ENCODE data around the gene FNBP1. TPM values are rescaled to one million over a fixed set of nuclear protein-coding genes. Genes with fewer than 3 reads are reported as not detected.
A peak's percentile ranks its signal among the peaks of the same experiment; 100 is the strongest.
"Not testable (repeated sequence)": the region's sequence is repeated elsewhere in the genome, so short reads cannot be mapped to it uniquely, and the experiment has no call there.

Gene FNBP1
- total RNA-seq, 2 experiments from 2014 or later: 153 to 167 TPM

- CTCF ChIA-PET: interaction anchor here (0.6 to 3.2 kb wide), 4 partner anchors 11 to 195 kb away, joined by 3 to 19 read pairs (median 3); no protein-coding TSS in a partner anchor
- Mint-ChIP-seq H3K9me3 (ENCODE audit: low read depth) (peaks cover 11% of the 10 kb centered on the region), H3K4me1 (peaks cover 57% of the 10 kb centered on the region), H3K27ac (peak overlapping the region; percentile 83), H3K27me3 (no peaks in the 10 kb centered on the region), H3K36me3 (peaks cover 67% of the 10 kb centered on the region), H3K4me3 (peak overlapping the region; percentile 23)
- DNase-seq: no peak
- no peak for ATAC-seq
Observed at GRCh38 chr9:129946246-129946995, 96.6 kb downstream of the FNBP1 start.

- ATAC-seq: peak; percentile 25
- Mint-ChIP-seq H3K4me1 (peaks cover 54% of the 10 kb centered on the region), H3K4me3 (peak overlapping the region; percentile 32), H3K36me3 (peaks cover 69% of the 10 kb centered on the region), H3K27me3 (no peaks in the 10 kb centered on the region), H3K9me3 (ENCODE audit: low read depth) (peaks cover 11% of the 10 kb centered on the region), H3K27ac (peak overlapping the region; percentile 75)
- CTCF ChIA-PET: interaction anchor here (0.9 to 3.2 kb wide), 8 partner anchors 11 to 99 kb away, joined by 3 to 19 read pairs (median 4); no protein-coding TSS in a partner anchor
- DNase-seq: no peak
Observed at GRCh38 chr9:129945314-129945713, 97.7 kb downstream of the FNBP1 start.

GRCh38 chr9:129944506-129945116 lies 98.4 kb downstream of the FNBP1 start:
- peak overlapping the region; percentile 75 for H3K27ac Mint-ChIP-seq
- peak overlapping the region; percentile 8 for H3K4me3 Mint-ChIP-seq
- DNase-seq: peak; percentile 86
- ATAC-seq: peak; percentile 98
- peaks cover 11% of the 10 kb centered on the region for H3K9me3 Mint-ChIP-seq (ENCODE audit: low read depth)
- H3K36me3 Mint-ChIP-seq: peaks cover 67% of the 10 kb centered on the region
- CTCF ChIA-PET: interaction anchor here (0.6 to 3.2 kb wide), 9 partner anchors 10 to 100 kb away, joined by 3 to 19 read pairs (median 3); no protein-coding TSS in a partner anchor
- no peaks in the 10 kb centered on the region for H3K27me3 Mint-ChIP-seq
- H3K4me1 Mint-ChIP-seq: peaks cover 53% of the 10 kb centered on the region

GRCh38 chr9:129939431-129939830 lies 103.6 kb downstream of the FNBP1 start:
- DNase-seq: no peak
- Mint-ChIP-seq H3K27ac (peak overlapping the region; percentile 67), H3K4me3 (no peak overlapping the region), H3K4me1 (peaks cover 56% of the 10 kb centered on the region), H3K27me3 (no peaks in the 10 kb centered on the region), H3K9me3 (ENCODE audit: low read depth) (peaks cover 11% of the 10 kb centered on the region), H3K36me3 (peaks cover 51% of the 10 kb centered on the region)
- ATAC-seq: no peak
- CTCF ChIA-PET: interaction anchor here (1.4 kb wide), 1 partner anchor 15 kb away, joined by 4 read pairs; no protein-coding TSS in a partner anchor

- Mint-ChIP-seq H3K27me3 (no peaks in the 10 kb centered on the region), H3K36me3 (peaks cover 48% of the 10 kb centered on the region), H3K4me1 (peaks cover 58% of the 10 kb centered on the region), H3K27ac (peak overlapping the region; percentile 74), H3K4me3 (no peak overlapping the region), H3K9me3 (ENCODE audit: low read depth) (peaks cover 8% of the 10 kb centered on the region)
- ATAC-seq: no peak
- no peak for DNase-seq
- CTCF ChIA-PET: interaction anchor here (0.8 to 3.4 kb wide), 5 partner anchors 11 to 53 kb away, joined by 3 to 9 read pairs (median 3); no protein-coding TSS in a partner anchor
Observed at GRCh38 chr9:129938291-129938979, 104.6 kb downstream of the FNBP1 start.

GRCh38 chr9:129937879-129938278 lies 105.1 kb downstream of the FNBP1 start:
- Mint-ChIP-seq H3K36me3 (peaks cover 43% of the 10 kb centered on the region), H3K4me1 (peaks cover 61% of the 10 kb centered on the region)
- H3K27ac Mint-ChIP-seq; H3K4me3 Mint-ChIP-seq; H3K27me3 Mint-ChIP-seq; ATAC-seq; H3K9me3 Mint-ChIP-seq (ENCODE audit: low read depth); DNase-seq: not testable (repeated sequence)
- CTCF ChIA-PET: interaction anchor here (0.8 to 3.4 kb wide), 5 partner anchors 12 to 53 kb away, joined by 3 to 9 read pairs (median 3); no protein-coding TSS in a partner anchor

GRCh38 chr9:129936222-129936621 lies 106.8 kb downstream of the FNBP1 start:
- Mint-ChIP-seq H3K9me3 (ENCODE audit: low read depth) (no peaks in the 10 kb centered on the region), H3K27me3 (no peaks in the 10 kb centered on the region), H3K36me3 (peaks cover 37% of the 10 kb centered on the region), H3K4me3 (no peak overlapping the region), H3K4me1 (peaks cover 70% of the 10 kb centered on the region), H3K27ac (peak overlapping the region; percentile 88)
- CTCF ChIA-PET: interaction anchor here (1.1 to 3.4 kb wide), 2 partner anchors 51 to 103 kb away, joined by 7 to 9 read pairs; no protein-coding TSS in a partner anchor
- DNase-seq (no peak), ATAC-seq (no peak)

- Mint-ChIP-seq H3K27ac (peak overlapping the region; percentile 88), H3K4me3 (no peak overlapping the region), H3K36me3 (peaks cover 36% of the 10 kb centered on the region), H3K9me3 (ENCODE audit: low read depth) (no peaks in the 10 kb centered on the region), H3K27me3 (no peaks in the 10 kb centered on the region), H3K4me1 (peaks cover 74% of the 10 kb centered on the region)
- CTCF ChIA-PET: interaction anchor here (1.8 kb wide), 1 partner anchor 10 kb away, joined by 6 read pairs; no protein-coding TSS in a partner anchor
- no peak for DNase-seq
- peak; percentile 30 for ATAC-seq
Observed at GRCh38 chr9:129934780-129935179, 108.2 kb downstream of the FNBP1 start.

GRCh38 chr9:129934041-129934591 lies 108.9 kb downstream of the FNBP1 start:
- peaks cover 69% of the 10 kb centered on the region for H3K4me1 Mint-ChIP-seq
- CTCF ChIA-PET: interaction anchor here (1.3 to 2.2 kb wide), 3 partner anchors 11 to 65 kb away, joined by 3 to 12 read pairs (median 6); no protein-coding TSS in a partner anchor
- H3K27ac Mint-ChIP-seq: peak overlapping the region; percentile 88
- peak overlapping the region; percentile 32 for H3K4me3 Mint-ChIP-seq
- DNase-seq (no peak), ATAC-seq (peak; percentile 17)
- H3K9me3 Mint-ChIP-seq (ENCODE audit: low read depth): no peaks in the 10 kb centered on the region
- peaks cover 35% of the 10 kb centered on the region for H3K36me3 Mint-ChIP-seq
- no peaks in the 10 kb centered on the region for H3K27me3 Mint-ChIP-seq

- Mint-ChIP-seq H3K9me3 (ENCODE audit: low read depth) (no peaks in the 10 kb centered on the region), H3K4me3 (peak overlapping the region; percentile 62), H3K36me3 (peaks cover 32% of the 10 kb centered on the region), H3K27ac (peak overlapping the region; percentile 88), H3K4me1 (peaks cover 63% of the 10 kb centered on the region), H3K27me3 (no peaks in the 10 kb centered on the region)
- ATAC-seq: no peak
- CTCF ChIA-PET: interaction anchor here (0.7 to 2.3 kb wide), 9 partner anchors 10 to 124 kb away, joined by 3 to 12 read pairs (median 4); no protein-coding TSS in a partner anchor
- DNase-seq: no peak
Observed at GRCh38 chr9:129933185-129934040, 109.6 kb downstream of the FNBP1 start.

- Mint-ChIP-seq H3K36me3 (peaks cover 34% of the 10 kb centered on the region), H3K27me3 (no peaks in the 10 kb centered on the region), H3K4me3 (peak overlapping the region; percentile 62), H3K4me1 (peaks cover 60% of the 10 kb centered on the region), H3K9me3 (ENCODE audit: low read depth) (no peaks in the 10 kb centered on the region), H3K27ac (peak overlapping the region; percentile 88)
- CTCF ChIA-PET: interaction anchor here (0.7 to 2.3 kb wide), 10 partner anchors 10 to 125 kb away, joined by 3 to 12 read pairs (median 3); no protein-coding TSS in a partner anchor
- no peak for DNase-seq
- ATAC-seq: peak; percentile 31
Observed at GRCh38 chr9:129932303-129933151, 110.5 kb downstream of the FNBP1 start.
